ENCODE results near the gene CSF2.

CSF2 gene

DNA sequence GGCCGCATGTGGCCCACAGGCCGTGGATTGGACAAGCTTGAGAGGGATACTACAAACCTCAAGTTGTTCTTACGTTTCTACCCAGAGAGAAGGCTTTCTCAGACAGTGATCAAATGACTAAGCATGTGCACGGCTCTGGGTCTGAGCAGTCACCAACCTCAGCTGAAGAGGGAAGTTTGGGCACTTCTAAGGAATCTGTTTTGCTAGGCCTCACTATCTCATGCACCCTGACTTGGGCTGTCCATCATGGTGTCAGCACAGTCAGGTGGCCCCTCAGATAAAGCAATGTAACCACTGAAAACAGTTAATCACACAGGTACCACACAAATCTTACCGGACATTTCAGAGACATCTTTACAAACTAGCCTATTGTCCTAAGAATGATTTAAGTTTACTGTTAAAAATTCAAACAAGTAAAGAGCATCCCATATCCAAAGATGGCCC, 24.6 kb downstream of the CSF2 start:
- Histone ChIP-seq H3K36me3 (replicated peaks; ENCODE audit: insufficient read depth, low read length) (no peaks in the 10 kb centered on the region), H3K27me3 (replicated peaks; ENCODE audit: insufficient read depth, low read length) (no peaks in the 10 kb centered on the region), H3K4me3 (ENCODE audit: low read length) (no peak overlapping the region), H2AFZ (ENCODE audit: low read length) (no peak overlapping the region), H3F3A (ENCODE audit: insufficient read depth, low read length) (peaks cover 35% of the 10 kb centered on the region), H3K9me3 (replicated peaks; ENCODE audit: insufficient read depth, low read length) (no peaks in the 10 kb centered on the region), H3K4me2 (ENCODE audit: low read depth, low read length) (no peak overlapping the region), H4K20me1 (ENCODE audit: insufficient read depth, low read length) (no peaks in the 10 kb centered on the region), H3K79me2 (ENCODE audit: low read length) (no peaks in the 10 kb centered on the region), H3K9ac (ENCODE audit: low read length) (no peak overlapping the region), H3K27ac (ENCODE audit: low read length) (no peak overlapping the region), H3K9me2 (replicated peaks; ENCODE audit: insufficient read depth, low read length) (no peaks in the 10 kb centered on the region), H3K4me1 (ENCODE audit: low read length) (peaks cover 43% of the 10 kb centered on the region)
- no peak for DNase-seq
- TF ChIP-seq CTCF (IDR thresholded peaks at IDR 0.05; ENCODE audit: low read length) (no peak), EZH2phosphoT487 (IDR thresholded peaks at IDR 0.05; ENCODE audit: low read length) (no peak), EZH2 (optimal IDR thresholded peaks at IDR 0.05; ENCODE audit: low read depth, low read length) (no peak)

- no peaks in the 10 kb centered on the region for H3K9me2 ChIP-seq (replicated peaks; ENCODE audit: insufficient read depth, low read length)
- H4K20me1 ChIP-seq (ENCODE audit: insufficient read depth, low read length) = no peaks in the 10 kb centered on the region
- H2AFZ ChIP-seq (ENCODE audit: low read length) = no peak overlapping the region
- no peak for DNase-seq
- no peak overlapping the region for H3K9ac ChIP-seq (ENCODE audit: low read length)
- no peaks in the 10 kb centered on the region for H3K79me2 ChIP-seq (ENCODE audit: low read length)
- peaks cover 38% of the 10 kb centered on the region for H3F3A ChIP-seq (ENCODE audit: insufficient read depth, low read length)
- H3K27ac ChIP-seq (ENCODE audit: low read length) = no peak overlapping the region
- no peak overlapping the region for H3K4me3 ChIP-seq (ENCODE audit: low read length)
- no peaks in the 10 kb centered on the region for H3K27me3 ChIP-seq (replicated peaks; ENCODE audit: insufficient read depth, low read length)
- peaks cover 47% of the 10 kb centered on the region for H3K4me1 ChIP-seq (ENCODE audit: low read length)
- H3K9me3 ChIP-seq (replicated peaks; ENCODE audit: insufficient read depth, low read length) = no peaks in the 10 kb centered on the region
- no peak for TF ChIP-seq CTCF (IDR thresholded peaks at IDR 0.05; ENCODE audit: low read length)
- TF ChIP-seq EZH2phosphoT487 (IDR thresholded peaks at IDR 0.05; ENCODE audit: low read length) = no peak
- no peak for TF ChIP-seq EZH2 (optimal IDR thresholded peaks at IDR 0.05; ENCODE audit: low read depth, low read length)
- no peak overlapping the region for H3K4me2 ChIP-seq (ENCODE audit: low read depth, low read length)
- no peaks in the 10 kb centered on the region for H3K36me3 ChIP-seq (replicated peaks; ENCODE audit: insufficient read depth, low read length)
Measured at GRCh38 chr5:132098621-132099020, 25.0 kb downstream of the CSF2 start.

DNA sequence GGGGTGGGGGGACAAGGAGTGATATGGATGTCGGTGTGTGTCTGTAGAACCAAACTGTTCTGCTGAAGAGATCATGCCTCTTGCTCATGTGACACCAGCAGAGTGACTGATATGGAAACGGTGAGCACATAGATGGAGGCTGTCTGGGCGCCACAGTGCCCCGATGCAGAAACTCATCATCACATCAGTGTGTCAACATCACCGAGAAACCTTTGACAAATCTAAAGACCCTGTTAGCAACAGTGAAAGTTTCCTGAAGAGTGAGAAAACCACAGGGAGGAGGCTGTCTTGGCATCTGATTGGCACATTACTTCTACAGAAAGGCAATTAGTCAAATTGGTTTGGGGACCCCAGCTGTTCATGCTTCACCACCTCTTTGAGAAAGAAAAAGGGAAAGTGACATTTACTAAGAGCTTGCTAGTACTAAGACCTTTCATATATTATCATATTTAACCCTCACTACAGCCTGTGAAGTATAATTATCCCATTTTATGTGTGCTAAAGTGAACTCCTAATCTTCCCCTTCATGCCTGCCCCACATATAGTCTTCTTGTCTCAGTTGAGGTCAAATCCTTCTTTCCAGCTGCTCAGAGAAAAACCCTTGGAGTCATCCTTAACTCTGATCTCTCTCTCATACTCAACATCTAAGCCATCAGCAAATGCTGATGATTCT, 25.6 kb downstream of the CSF2 start:
- peaks cover 51% of the 10 kb centered on the region for H3K4me1 ChIP-seq (ENCODE audit: low read length)
- peaks cover 42% of the 10 kb centered on the region for H3F3A ChIP-seq (ENCODE audit: insufficient read depth, low read length)
- no peak overlapping the region for H3K4me2 ChIP-seq (ENCODE audit: low read depth, low read length)

More for the DNA sequence above, 25.6 kb downstream of the CSF2 start:
- no peak for DNase-seq
- no peak overlapping the region for H2AFZ ChIP-seq (ENCODE audit: low read length)
- H3K36me3 ChIP-seq (replicated peaks; ENCODE audit: insufficient read depth, low read length) = no peaks in the 10 kb centered on the region
- H3K9me3 ChIP-seq (replicated peaks; ENCODE audit: insufficient read depth, low read length) = no peaks in the 10 kb centered on the region
- H3K27ac ChIP-seq (ENCODE audit: low read length) = no peak overlapping the region
- no peaks in the 10 kb centered on the region for H3K27me3 ChIP-seq (replicated peaks; ENCODE audit: insufficient read depth, low read length)
- H3K79me2 ChIP-seq (ENCODE audit: low read length) = no peaks in the 10 kb centered on the region
- H3K9ac ChIP-seq (ENCODE audit: low read length) = no peak overlapping the region
- no peaks in the 10 kb centered on the region for H3K9me2 ChIP-seq (replicated peaks; ENCODE audit: insufficient read depth, low read length)
- H3K4me3 ChIP-seq (ENCODE audit: low read length) = no peak overlapping the region
- no peak for TF ChIP-seq EZH2 (optimal IDR thresholded peaks at IDR 0.05; ENCODE audit: low read depth, low read length)
- no peak for TF ChIP-seq EZH2phosphoT487 (IDR thresholded peaks at IDR 0.05; ENCODE audit: low read length)
- TF ChIP-seq CTCF (IDR thresholded peaks at IDR 0.05; ENCODE audit: low read length) = no peak
- no peaks in the 10 kb centered on the region for H4K20me1 ChIP-seq (ENCODE audit: insufficient read depth, low read length)
